Measurements from ENCODE around the gene ATOSA. TPM values are rescaled to one million over a fixed set of nuclear protein-coding genes. Genes with fewer than 3 reads are reported as not detected.

The ATOSA gene
- total and polyA plus RNA-seq, 2 of the 8 experiments (the other 6 are each of a cell fraction or from before 2014, with no cell fraction given) = 4.6 to 7.9 TPM

- POLR2A ChIA-PET (ENCODE audit: partially characterized antibody) = no interaction called here
- H2AK5ac ChIP-seq (ENCODE audit: low read depth, low read length) = no peak overlapping the region
- H4K5ac ChIP-seq (ENCODE audit: insufficient read length, low read depth, low read length) = no peak overlapping the region
- H3K9ac ChIP-seq (replicated peaks in 1 of 4; ENCODE audit: extremely low read depth in 1 of 4, low read depth in 3 of 4, low read length in 3 of 4) = no peak overlapping the region
- H2BK5ac ChIP-seq (ENCODE audit: low read depth, low read length) = no peak overlapping the region
- DNase-seq (ENCODE audit: low read depth in 1 of 2, low spot score in 2 of 2) (no peak), FAIRE-seq (no peak)
- H3K36me3 ChIP-seq (ENCODE audit: control insufficient read depth in 2 of 4, insufficient read depth in 4 of 4, low read length in 3 of 4) = no peaks in the 10 kb centered on the region
- no peak overlapping the region for H2AFZ ChIP-seq (ENCODE audit: low read length)
- H2BK12ac ChIP-seq (ENCODE audit: low read depth, low read length) = no peak overlapping the region
- no peak overlapping the region for H3K56ac ChIP-seq (replicated peaks; ENCODE audit: insufficient read length, low read depth, low read length)
- no peaks in the 10 kb centered on the region for H3K23me2 ChIP-seq (ENCODE audit: low read depth, low read length)
- H3K4me3 ChIP-seq (ENCODE audit: extremely low read depth in 1 of 4, insufficient read depth in 2 of 4, low read depth in 3 of 4, low read length in 4 of 4) = no peak overlapping the region
- H3K14ac ChIP-seq (ENCODE audit: insufficient read length) = no peak overlapping the region
- H3K4me1 ChIP-seq (replicated peaks in 1 of 4; ENCODE audit: control insufficient read depth in 3 of 4, insufficient read depth in 4 of 4, low read length in 3 of 4) = no peaks in the 10 kb centered on the region
- no peak overlapping the region for H3K4ac ChIP-seq (replicated peaks; ENCODE audit: insufficient read length, low read depth, low read length)
- H4K8ac ChIP-seq (ENCODE audit: extremely low read depth, insufficient read depth, low read length) = no peak overlapping the region
- no peak overlapping the region for H2BK20ac ChIP-seq (ENCODE audit: low read length)
- no peak overlapping the region for H3K4me2 ChIP-seq (ENCODE audit: insufficient read depth in 1 of 2, low read depth in 2 of 2, low read length in 2 of 2)
- no peak overlapping the region for H4K91ac ChIP-seq (replicated peaks; ENCODE audit: insufficient read length, low read length)
- 54% methylated on average over 1 of the region's 1 CpG; no CpG with 5 or more reads in 1 of the 2 experiments for WGBS, 2 experiments (ENCODE audit: extremely low coverage in 1 of 2, insufficient coverage in 1 of 2, insufficient read length in 1 of 2, insufficient replicate concordance in 2 of 2, low coverage in 1 of 2, low lambda C conversion rate in 2 of 2, missing lambda C conversion rate in 1 of 2)
- CTCF ChIA-PET (ENCODE audit: partially characterized antibody) = interaction anchor here (0.7 kb wide), 1 partner anchor 61 kb away, joined by 3 read pairs; no protein-coding TSS in a partner anchor
- no peak overlapping the region for H3K27ac ChIP-seq (ENCODE audit: low read depth, low read length)
- no peak overlapping the region for H2BK15ac ChIP-seq (ENCODE audit: low read length)
- no peaks in the 10 kb centered on the region for H4K20me1 ChIP-seq (replicated peaks in 1 of 2; ENCODE audit: control insufficient read depth in 1 of 2, insufficient read depth in 2 of 2, low read length in 2 of 2)
- no peak overlapping the region for H3K18ac ChIP-seq (ENCODE audit: extremely low read depth, low read length)
- no peaks in the 10 kb centered on the region for H3K79me1 ChIP-seq (ENCODE audit: low read depth, low read length)
- no peak overlapping the region for H2BK120ac ChIP-seq (replicated peaks; ENCODE audit: low read depth, low read length)
- no peak overlapping the region for H3K23ac ChIP-seq (ENCODE audit: insufficient read length)
- no peaks in the 10 kb centered on the region for H3K79me2 ChIP-seq (ENCODE audit: control insufficient read depth in 1 of 2, insufficient read depth in 2 of 2, low read length in 2 of 2)
- no peaks in the 10 kb centered on the region for H3K9me3 ChIP-seq (ENCODE audit: insufficient read depth in 2 of 2, low read depth in 1 of 2, low read length in 1 of 2)
- no peaks in the 10 kb centered on the region for H3K27me3 ChIP-seq (replicated peaks in 1 of 4; ENCODE audit: control insufficient read depth in 3 of 4, extremely low read depth in 1 of 4, insufficient read depth in 3 of 4, low read length in 3 of 4)
- TF ChIP-seq EP300 (IDR thresholded peaks at IDR 0.05; ENCODE audit: borderline replicate concordance in 1 of 2, low read depth in 2 of 2, low read length in 2 of 2) = no peak
Observed at GRCh38 chr15:52698514-52698913, 19.3 kb upstream of the ATOSA start.

All from H1 (cell line).